Cardiac fibroblast (primary cell): ENCODE results near the gene VILL.

Source experiments
- DNase-seq, 2 donors: peaks; one replicate each; pipeline versions ENCODE4 v3.0.0 to v3.0.0-alpha.2; 2010; ENCODE audit warnings: low read depth in 2 of 2
- H3K4me3 ChIP-seq, 2 donors: replicated peaks in 1 of 2; 1 replicate in 1 of 2; 2 replicates in 1 of 2; pipeline ENCODE4 v1.5.1; 2011; ENCODE audit warnings: low read depth in 2 of 2, low read length in 2 of 2, mild to moderate bottlenecking in 2 of 2, moderate library complexity in 1 of 2
- TF ChIP-seq, protein P1 (sequence below): IDR thresholded peaks from one replicate; pipeline ENCODE4 v1.5.1; 2011; ENCODE audit warnings: low read depth, mild to moderate bottlenecking, low read length, inconsistent platforms

Gene VILL

DNA sequence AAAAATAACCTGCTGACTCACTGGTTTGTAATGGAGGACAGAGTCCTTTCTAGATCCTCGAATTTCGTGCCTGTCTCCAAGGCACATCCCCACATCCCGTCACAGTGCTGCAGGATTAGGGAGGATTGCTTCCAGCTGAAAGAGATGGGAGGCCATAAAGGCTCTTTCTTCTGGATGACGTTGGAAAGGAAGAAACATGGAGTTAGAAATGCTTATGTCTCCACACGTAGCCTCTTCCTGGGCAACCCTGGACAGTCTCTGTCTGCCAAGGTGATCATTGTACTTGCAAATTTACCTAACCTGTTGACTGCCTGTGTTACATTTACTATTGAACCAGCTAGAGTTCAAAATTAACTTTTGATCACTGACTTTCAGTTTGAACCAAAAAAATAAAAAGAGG, 27.6 kb upstream of the VILL start:
- no peak overlapping the region for H3K4me3 ChIP-seq

GRCh38 chr3:37963635-37964034, 27.0 kb upstream of the VILL start:
- H3K4me3 ChIP-seq, result no peak overlapping the region
- TF ChIP-seq, protein P1, sequence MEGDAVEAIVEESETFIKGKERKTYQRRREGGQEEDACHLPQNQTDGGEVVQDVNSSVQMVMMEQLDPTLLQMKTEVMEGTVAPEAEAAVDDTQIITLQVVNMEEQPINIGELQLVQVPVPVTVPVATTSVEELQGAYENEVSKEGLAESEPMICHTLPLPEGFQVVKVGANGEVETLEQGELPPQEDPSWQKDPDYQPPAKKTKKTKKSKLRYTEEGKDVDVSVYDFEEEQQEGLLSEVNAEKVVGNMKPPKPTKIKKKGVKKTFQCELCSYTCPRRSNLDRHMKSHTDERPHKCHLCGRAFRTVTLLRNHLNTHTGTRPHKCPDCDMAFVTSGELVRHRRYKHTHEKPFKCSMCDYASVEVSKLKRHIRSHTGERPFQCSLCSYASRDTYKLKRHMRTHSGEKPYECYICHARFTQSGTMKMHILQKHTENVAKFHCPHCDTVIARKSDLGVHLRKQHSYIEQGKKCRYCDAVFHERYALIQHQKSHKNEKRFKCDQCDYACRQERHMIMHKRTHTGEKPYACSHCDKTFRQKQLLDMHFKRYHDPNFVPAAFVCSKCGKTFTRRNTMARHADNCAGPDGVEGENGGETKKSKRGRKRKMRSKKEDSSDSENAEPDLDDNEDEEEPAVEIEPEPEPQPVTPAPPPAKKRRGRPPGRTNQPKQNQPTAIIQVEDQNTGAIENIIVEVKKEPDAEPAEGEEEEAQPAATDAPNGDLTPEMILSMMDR, result no peak
- no peak for DNase-seq

More for the DNA sequence above, 27.6 kb upstream of the VILL start:
- TF ChIP-seq, protein P1, result no peak
- DNase-seq, result peak in 1 of 2 donors; percentile 17

- no peak overlapping the region for H3K4me3 ChIP-seq
- TF ChIP-seq, protein P1, result no peak
- no peak for DNase-seq
Measured at GRCh38 chr3:37964146-37964545, 26.4 kb upstream of the VILL start.

- H3K4me3 ChIP-seq, result no peak overlapping the region
- DNase-seq, result no peak
- TF ChIP-seq, protein P1, result no peak
Measured at GRCh38 chr3:37964716-37965115, 25.9 kb upstream of the VILL start.

DNA sequence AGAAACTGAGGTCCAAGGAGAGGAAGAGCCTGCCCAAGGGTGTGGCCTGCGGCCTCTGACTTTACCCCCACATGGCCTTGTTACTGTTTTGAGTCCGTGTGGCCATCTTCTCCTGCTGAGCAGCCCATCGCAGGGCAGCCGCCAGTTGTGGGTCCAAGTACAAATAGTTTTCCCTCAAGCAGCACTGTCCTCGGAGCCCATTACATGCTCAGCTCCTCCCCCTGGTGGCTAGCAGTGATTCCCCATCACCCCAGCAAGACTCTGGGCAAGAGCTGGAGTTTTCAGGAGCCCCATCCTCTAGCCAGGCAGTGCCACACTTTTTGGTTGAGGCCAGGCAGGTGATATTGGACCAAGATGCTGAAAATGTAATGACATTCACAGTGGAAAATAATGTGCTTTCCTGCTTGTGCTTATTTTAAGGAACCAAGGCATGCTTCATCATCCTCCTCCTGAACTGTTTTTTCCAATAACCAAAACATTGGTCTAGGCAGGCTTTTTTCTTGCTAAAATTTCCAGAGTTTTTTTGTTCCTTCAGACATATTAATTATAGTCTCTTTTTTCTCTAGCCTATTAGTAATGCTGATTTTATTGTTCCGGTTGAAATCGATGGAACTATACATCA, 23.2 kb upstream of the VILL start:
- DNase-seq, result peak; percentile 78 to 82
- H3K4me3 ChIP-seq, result no peak overlapping the region

DNA sequence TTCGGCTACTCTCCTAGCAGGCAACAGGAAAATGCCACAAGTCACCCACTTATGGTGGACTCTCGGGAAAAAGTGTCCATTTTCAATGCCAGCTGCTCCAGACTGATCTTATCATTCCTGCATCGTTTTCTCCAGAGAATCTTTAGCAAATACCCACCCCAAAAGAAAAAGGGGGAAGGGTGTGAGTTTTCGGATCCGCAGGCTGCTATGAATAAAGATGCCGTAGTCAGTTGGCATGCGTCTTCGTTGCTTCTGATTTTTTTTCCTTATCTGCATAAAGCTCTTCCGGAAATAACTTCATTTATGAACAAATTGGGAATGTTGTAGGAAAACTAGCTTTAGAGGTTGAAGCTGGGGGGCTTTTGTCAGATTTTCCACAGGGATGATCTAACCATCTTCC, 22.4 kb upstream of the VILL start:
- DNase-seq, result no peak
- TF ChIP-seq, protein P1, result no peak

More for the DNA sequence above, 23.2 kb upstream of the VILL start:
- TF ChIP-seq, protein P1, result peak; percentile 90

More for the DNA sequence above, 22.4 kb upstream of the VILL start:
- H3K4me3 ChIP-seq, result no peak overlapping the region
